Skeletal muscle tissue (tissue), 4 donors: Measurements from ENCODE around the gene HSD17B3. TPM values are rescaled to one million over a fixed set of nuclear protein-coding genes. Genes with fewer than 3 reads are reported as not detected.
"Not testable (repeated sequence)": the region's sequence is repeated elsewhere in the genome, so short reads cannot be mapped to it uniquely, and the experiment has no call there.

Experiments used
- H3K27ac ChIP-seq: one replicate; pipeline ENCODE4 v1.7.0; 2013; ENCODE audit warnings: mild to moderate bottlenecking, low read depth, low read length, inconsistent platforms
- H3K27me3 ChIP-seq, 3 donors: one replicate each; pipeline ENCODE4 v1.7.0; 2013; ENCODE audit warnings: low read length in 3 of 3; ENCODE audit not compliant: control insufficient read depth in 3 of 3, insufficient read depth in 3 of 3
- H3K36me3 ChIP-seq, 3 donors: one replicate each; pipeline ENCODE4 v1.7.0; 2013; ENCODE audit warnings: low read length in 3 of 3; ENCODE audit not compliant: control insufficient read depth in 3 of 3, insufficient read depth in 3 of 3
- H3K4me1 ChIP-seq, 3 donors: one replicate each; pipeline ENCODE4 v1.7.0; 2013; ENCODE audit warnings: low read length in 3 of 3, mild to moderate bottlenecking in 3 of 3; ENCODE audit not compliant: control insufficient read depth in 3 of 3, insufficient read depth in 3 of 3
- H3K4me3 ChIP-seq, 3 donors: one replicate each; pipeline ENCODE4 v1.7.0; 2013; ENCODE audit warnings: low read length in 3 of 3
- H3K9ac ChIP-seq, 3 donors: one replicate each; pipeline ENCODE4 v1.7.0; 2013; ENCODE audit warnings: low read length in 3 of 3, mild to moderate bottlenecking in 3 of 3, moderate library complexity in 2 of 3, low read depth in 1 of 3
- H3K9me3 ChIP-seq, 3 donors: one replicate each; pipeline ENCODE4 v1.7.0; 2013; ENCODE audit warnings: low read length in 3 of 3; ENCODE audit not compliant: control insufficient read depth in 3 of 3
- total RNA-seq: library from RNA; depleted of rRNA; stranded (reverse); fragments of >200 nt; gene quantifications from one replicate; pipeline ENCODE4 v1.2.3, GENCODE V29; 2014
- donor health status: Osteomylitis.

The HSD17B3 gene
- total RNA-seq, 1 donor from 2014 or later = 1.0 TPM

GRCh38 chr9:96204853-96205252 is 97.1 kb downstream of the HSD17B3 start:
- Histone ChIP-seq H3K9ac (no peak overlapping the region), H3K4me1 (no peaks in the 10 kb centered on the region), H3K36me3 (no peaks in the 10 kb centered on the region), H3K9me3 (peaks cover 0 to 3% (median 0%) of the 10 kb centered on the region in 3 donors), H3K27me3 (peaks cover 0 to 4% (median 0%) of the 10 kb centered on the region in 3 donors), H3K4me3 (no peak overlapping the region), H3K27ac (no peak overlapping the region)

- no peak overlapping the region for H3K9ac ChIP-seq
- H3K4me1 ChIP-seq = no peaks in the 10 kb centered on the region
- no peak overlapping the region for H3K27ac ChIP-seq
- no peak overlapping the region for H3K4me3 ChIP-seq
- H3K36me3 ChIP-seq = no peaks in the 10 kb centered on the region
- peaks cover 0 to 3% (median 0%) of the 10 kb centered on the region in 3 donors for H3K9me3 ChIP-seq
- peaks cover 0 to 4% (median 0%) of the 10 kb centered on the region in 3 donors for H3K27me3 ChIP-seq
These were observed 98.0 kb downstream of the HSD17B3 start for GRCh38 chr9:96203867-96204501.

DNA sequence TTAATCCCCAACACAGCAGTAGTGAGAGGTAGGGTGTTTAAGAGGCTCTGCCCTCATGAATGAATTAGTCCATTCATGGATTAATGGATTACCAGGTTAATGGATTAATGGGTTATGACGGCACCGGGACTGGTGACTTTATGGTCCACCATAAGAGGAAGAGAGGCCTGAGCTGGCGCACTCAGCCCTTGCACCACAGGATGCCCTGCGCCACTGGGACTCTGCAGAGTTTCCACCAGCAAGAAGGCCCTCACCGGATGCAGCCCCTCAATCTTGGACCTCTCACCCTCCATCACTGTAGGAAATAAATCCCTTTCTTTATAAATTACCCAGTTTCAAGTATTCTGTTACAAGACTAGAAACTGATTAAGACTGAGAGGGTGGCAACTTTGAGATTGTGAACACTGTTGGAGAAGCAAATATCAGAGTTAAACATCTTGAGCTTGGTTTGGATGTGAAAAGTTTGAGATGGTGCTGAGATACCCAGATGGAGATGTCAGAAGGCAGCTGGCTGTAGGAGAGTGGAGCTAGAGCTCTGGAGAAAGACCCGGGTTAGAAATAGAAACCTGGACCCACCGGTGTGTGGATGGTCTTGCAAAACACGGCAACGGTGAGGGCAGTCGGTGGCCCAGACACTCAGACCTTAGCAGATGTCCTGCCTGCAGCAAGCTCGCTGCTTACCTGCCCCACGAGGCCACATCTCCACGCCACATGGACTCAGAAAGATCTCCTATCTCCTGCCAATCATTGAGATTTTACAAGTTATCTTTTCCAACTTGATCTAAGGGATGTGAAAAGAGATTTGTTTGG is 98.8 kb downstream of the HSD17B3 start:
- Histone ChIP-seq H3K4me3 (no peak overlapping the region), H3K4me1 (no peaks in the 10 kb centered on the region), H3K36me3 (no peaks in the 10 kb centered on the region), H3K9ac (no peak overlapping the region), H3K27me3 (peaks cover 0 to 4% (median 0%) of the 10 kb centered on the region in 3 donors), H3K27ac (no peak overlapping the region), H3K9me3 (peaks cover 0 to 3% (median 0%) of the 10 kb centered on the region in 3 donors)

GRCh38 chr9:96201140-96201539 is 100.8 kb downstream of the HSD17B3 start:
- Histone ChIP-seq H3K4me1 (no peaks in the 10 kb centered on the region), H3K4me3 (no peak overlapping the region), H3K9ac (no peak overlapping the region), H3K27me3 (peaks cover 0 to 4% (median 0%) of the 10 kb centered on the region in 3 donors), H3K27ac (no peak overlapping the region), H3K9me3 (peaks cover 0 to 3% (median 0%) of the 10 kb centered on the region in 3 donors), H3K36me3 (no peaks in the 10 kb centered on the region)

GRCh38 chr9:96199006-96199405 is 103.0 kb downstream of the HSD17B3 start:
- no peak overlapping the region for H3K4me3 ChIP-seq
- peaks cover 0 to 8% (median 0%) of the 10 kb centered on the region in 3 donors for H3K27me3 ChIP-seq
- H3K4me1 ChIP-seq = no peaks in the 10 kb centered on the region
- H3K9me3 ChIP-seq = no peaks in the 10 kb centered on the region
- H3K27ac ChIP-seq = no peak overlapping the region
- H3K9ac ChIP-seq = no peak overlapping the region
- no peaks in the 10 kb centered on the region for H3K36me3 ChIP-seq

GRCh38 chr9:96195541-96195940 is 106.4 kb downstream of the HSD17B3 start:
- Histone ChIP-seq H3K27ac (no peak overlapping the region), H3K36me3 (no peaks in the 10 kb centered on the region), H3K27me3 (peaks cover 0 to 3% (median 0%) of the 10 kb centered on the region in 3 donors), H3K9ac (no peak overlapping the region), H3K4me1 (no peaks in the 10 kb centered on the region), H3K4me3 (no peak overlapping the region), H3K9me3 (peaks cover 0 to 3% (median 0%) of the 10 kb centered on the region in 3 donors)

- no peaks in the 10 kb centered on the region for H3K4me1 ChIP-seq
- no peaks in the 10 kb centered on the region for H3K36me3 ChIP-seq
- peaks cover 0 to 6% (median 0%) of the 10 kb centered on the region in 3 donors for H3K27me3 ChIP-seq
- H3K9me3 ChIP-seq = peaks cover 5% of the 10 kb centered on the region in 3 donors
- no peak overlapping the region for H3K9ac ChIP-seq
- H3K4me3 ChIP-seq = no peak overlapping the region
- H3K27ac ChIP-seq = no peak overlapping the region
These were observed 108.7 kb downstream of the HSD17B3 start for GRCh38 chr9:96193236-96193755.

- peaks cover 0 to 6% (median 0%) of the 10 kb centered on the region in 3 donors for H3K27me3 ChIP-seq
- no peak overlapping the region for H3K27ac ChIP-seq
- no peak overlapping the region for H3K9ac ChIP-seq
- H3K9me3 ChIP-seq = peaks cover 5% of the 10 kb centered on the region in 3 donors
- H3K36me3 ChIP-seq = no peaks in the 10 kb centered on the region
- no peaks in the 10 kb centered on the region for H3K4me1 ChIP-seq
- H3K4me3 ChIP-seq = no peak overlapping the region
These were observed 109.3 kb downstream of the HSD17B3 start for GRCh38 chr9:96192710-96193109.

DNA sequence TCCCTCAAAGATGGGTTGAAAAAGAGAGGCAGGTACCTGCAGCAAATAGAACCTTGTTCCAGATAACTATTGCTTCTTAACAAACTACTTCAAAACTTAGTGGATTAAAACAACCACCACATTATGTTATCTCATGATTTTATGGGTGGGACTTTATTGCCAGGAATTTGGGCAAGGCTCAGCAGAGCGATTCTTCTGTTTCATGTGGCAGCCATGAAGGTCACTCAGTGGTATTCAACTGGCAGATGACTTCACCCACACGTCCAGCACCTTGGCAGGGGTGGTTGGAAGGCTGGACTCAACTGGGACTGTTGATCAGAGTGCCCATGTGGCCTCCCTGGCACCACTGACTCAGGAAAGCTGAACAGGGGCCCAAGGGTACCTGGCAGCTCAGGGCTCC is 112.0 kb downstream of the HSD17B3 start:
- Histone ChIP-seq H3K9ac (no peak overlapping the region), H3K4me1 (peaks cover 0 to 2% (median 0%) of the 10 kb centered on the region in 3 donors), H3K36me3 (no peaks in the 10 kb centered on the region), H3K9me3 (peaks cover 5 to 8% (median 7%) of the 10 kb centered on the region in 3 donors), H3K4me3 (no peak overlapping the region), H3K27me3 (peaks cover 9 to 13% (median 12%) of the 10 kb centered on the region in 3 donors), H3K27ac (no peak overlapping the region)

DNA sequence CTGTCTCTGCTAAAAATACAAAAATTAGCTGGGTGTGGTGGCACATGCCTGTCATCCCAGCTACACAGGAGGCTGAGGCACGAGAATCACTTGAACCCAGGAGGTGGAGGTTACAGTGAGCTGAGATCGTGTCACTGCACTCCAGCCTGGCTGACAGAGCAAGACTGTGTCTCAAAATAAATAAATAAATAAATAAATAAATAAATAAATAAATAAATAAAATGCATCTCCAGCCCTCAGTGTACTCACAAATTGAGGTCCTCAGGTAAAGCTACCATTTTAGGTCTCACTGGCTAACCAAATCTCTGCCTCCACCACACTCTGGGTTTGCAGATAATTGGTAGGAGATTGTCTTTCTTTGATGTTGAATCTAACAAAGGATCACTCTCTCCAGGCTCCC is 112.4 kb downstream of the HSD17B3 start:
- not testable (repeated sequence) for H3K27ac ChIP-seq, H3K4me3 ChIP-seq, H3K4me1 ChIP-seq, H3K36me3 ChIP-seq, H3K9ac ChIP-seq
- Histone ChIP-seq H3K9me3 (peaks cover 5 to 10% (median 7%) of the 10 kb centered on the region in 3 donors), H3K27me3 (peaks cover 9 to 14% (median 14%) of the 10 kb centered on the region in 3 donors)
